HCT116 (cell line): ENCODE measurements around the gene HGF. TPM values are rescaled to one million over a fixed set of nuclear protein-coding genes. Genes with fewer than 3 reads are reported as not detected.

Experiments used
- ATAC-seq: fragments of 200-7000 bp; cut with Tn5 transposase; 2 replicates; pipeline ENCODE4 v1.9.1; 2020; ENCODE audit warnings: mild to moderate bottlenecking, moderate library complexity
- BruUV-seq: library from RNA; stranded (reverse); fragments of 400-500 nt; replicated peaks from 2 replicates; lab custom pipeline; 2021; lab: Mats Ljungman, UMichigan
- CTCF ChIA-PET: fragments of 300-600 bp; sonication (Branson Sonifier 250); formaldehyde crosslinking; loops from one replicate; lab custom pipeline; 2021; ENCODE audit warnings: antibody characterized with exemption; lab: Charles Lee
- POLR2A ChIA-PET: fragments of 300-600, 350-600 bp; sonication (Branson Sonifier 250); formaldehyde crosslinking; loops from one replicate; lab custom pipeline; 2021; ENCODE audit warnings: antibody characterized with exemption; lab: Charles Lee
- RAD21 ChIA-PET, 2 experiments: fragments of 300-600 bp; sonication (Branson Sonifier 250); formaldehyde crosslinking; loops; one replicate each; lab custom pipeline; 2023; ENCODE audit warnings: low total read pairs in 2 of 2; ENCODE audit not compliant: uncharacterized antibody in 2 of 2, unreplicated experiment in 2 of 2, low non-redundant PET in 1 of 2; lab: Charles Lee
- DNase-seq: peaks from one replicate; pipeline ENCODE4 v3.0.0-alpha.2; 2010; ENCODE audit warnings: low read depth, low spot score
- H2AFZ ChIP-seq: fragments of 200-600 bp; shearing (Covaris generic), sonication (generic); 2 replicates; pipeline ENCODE4 v1.6.1; 2017; ENCODE audit warnings: low read depth, mixed run types, mixed read lengths, antibody characterized with exemption, low read length; ENCODE audit not compliant: poor library complexity, severe bottlenecking
- H3K27ac ChIP-seq: 2 replicates; pipeline ENCODE4 v1.5.1; 2012; ENCODE audit warnings: low read depth, low read length
- H3K27me3 ChIP-seq: fragments of 200-600 bp; sonication (generic); 2 replicates; pipeline ENCODE4 v1.6.1; 2016; ENCODE audit warnings: mixed run types, low read length, mixed read lengths; ENCODE audit not compliant: insufficient read depth
- H3K36me3 ChIP-seq, 2 experiments: fragments of 200-500 bp in 1 of 2; fragments of 200-600 bp in 1 of 2; sonication (Bioruptor generic) in 1 of 2; sonication (generic) in 1 of 2; 2 replicates each; pipeline versions ENCODE4 v1.5.1 to v1.6.1; 2014 to 2016; ENCODE audit warnings: low read length in 2 of 2, inconsistent platforms in 1 of 2, mixed read lengths in 1 of 2, mixed run types in 1 of 2; ENCODE audit not compliant: insufficient read depth in 2 of 2, control insufficient read depth in 1 of 2
- H3K4me1 ChIP-seq, 2 experiments: fragments of 200-600 bp in 1 of 2; sonication (generic) in 1 of 2; 2 replicates each; pipeline versions ENCODE4 v1.5.1 to v1.6.1; 2012 to 2017; ENCODE audit warnings: low read length in 2 of 2, inconsistent platforms in 1 of 2, mild to moderate bottlenecking in 1 of 2, mixed read lengths in 1 of 2, mixed run types in 1 of 2, moderate library complexity in 1 of 2; ENCODE audit not compliant: insufficient read depth in 2 of 2, control insufficient read depth in 1 of 2
- H3K4me2 ChIP-seq: fragments of 200-600 bp; sonication (generic); 2 replicates; pipeline ENCODE4 v1.6.1; 2017; ENCODE audit warnings: mixed run types, low read length, mixed read lengths
- H3K4me3 ChIP-seq, 2 experiments: fragments of 200-600 bp in 1 of 2; sonication (generic) in 1 of 2; replicated peaks in 1 of 2; 2 replicates each; pipeline ENCODE4 v1.5.1; 2011 to 2016; ENCODE audit warnings: low read length in 2 of 2, control low read depth in 1 of 2, low read depth in 1 of 2, mild to moderate bottlenecking in 1 of 2, mixed read lengths in 1 of 2, mixed run types in 1 of 2
- H3K79me2 ChIP-seq: fragments of 200-600 bp; sonication (generic); 2 replicates; pipeline ENCODE4 v1.6.1; 2017; ENCODE audit warnings: mild to moderate bottlenecking, mixed run types, low read length, moderate library complexity, mixed read lengths; ENCODE audit not compliant: insufficient read depth
- H3K9ac ChIP-seq: fragments of 200-600 bp; sonication (generic); 2 replicates; pipeline ENCODE4 v1.6.1; 2016; ENCODE audit warnings: low read length, mixed read lengths
- H3K9me2 ChIP-seq: fragments of 200-600 bp; sonication (generic), shearing (Covaris generic); 2 replicates; pipeline ENCODE4 v1.6.1; 2017; ENCODE audit warnings: mixed run types, mild to moderate bottlenecking, moderate library complexity; ENCODE audit not compliant: insufficient read depth
- H3K9me3 ChIP-seq, 2 experiments: fragments of 200-500 bp in 1 of 2; fragments of 200-600 bp in 1 of 2; sonication (Bioruptor generic) in 1 of 2; sonication (generic) in 1 of 2; 2 replicates each; pipeline ENCODE4 v1.6.1; 2014 to 2017; ENCODE audit warnings: low read length in 2 of 2, mixed read lengths in 2 of 2, inconsistent platforms in 1 of 2, low read depth in 1 of 2, mild to moderate bottlenecking in 1 of 2, mixed run types in 1 of 2, moderate library complexity in 1 of 2; ENCODE audit not compliant: control insufficient read depth in 1 of 2, insufficient read depth in 1 of 2
- H4K20me1 ChIP-seq: fragments of 200-600 bp; sonication (generic), shearing (Covaris generic); 2 replicates; pipeline ENCODE4 v1.6.1; 2017; ENCODE audit warnings: mixed run types, mild to moderate bottlenecking, moderate library complexity; ENCODE audit not compliant: insufficient read depth
- ATF3 ChIP-seq: IDR thresholded peaks from 2 replicates; pipeline ENCODE4 v1.6.1; 2012
- CBX3 ChIP-seq: IDR thresholded peaks from 2 replicates; pipeline ENCODE4 v1.6.1; 2012; ENCODE audit warnings: low read depth
- CTCF ChIP-seq, 3 experiments: fragments of 200-600 bp in 1 of 3; sonication (generic) in 1 of 3; IDR thresholded peaks in 2 of 3; conservative IDR thresholded peaks in 1 of 3; 2 replicates each; pipeline ENCODE4 v1.5.1; 2012 to 2017; ENCODE audit warnings: low read depth in 2 of 3, low read length in 2 of 3, antibody characterized with exemption in 1 of 3, borderline replicate concordance in 1 of 3, control low read depth in 1 of 3, mild to moderate bottlenecking in 1 of 3, mixed read lengths in 1 of 3, mixed run types in 1 of 3, moderate library complexity in 1 of 3; ENCODE audit not compliant: insufficient read depth in 1 of 3
- FOSL1 ChIP-seq: IDR thresholded peaks from 2 replicates; pipeline ENCODE4 v1.6.1; 2012; ENCODE audit warnings: low read depth
- JUND ChIP-seq: IDR thresholded peaks from 2 replicates; pipeline ENCODE4 v1.6.1; 2012
- POLR2A ChIP-seq: IDR thresholded peaks from 2 replicates; pipeline ENCODE4 v1.7.0; 2011; ENCODE audit warnings: borderline replicate concordance; ENCODE audit not compliant: insufficient read depth, insufficient read length; ENCODE audit errors: extremely low read depth
- REST ChIP-seq: IDR thresholded peaks from 2 replicates; pipeline ENCODE4 v1.6.1; 2012; ENCODE audit warnings: low read depth
- SP1 ChIP-seq: IDR thresholded peaks from 2 replicates; pipeline ENCODE4 v1.6.1; 2012; ENCODE audit warnings: low read depth
- YY1 ChIP-seq: IDR thresholded peaks from 2 replicates; pipeline ENCODE4 v1.6.1; 2011; ENCODE audit warnings: low read length, low read depth, moderate library complexity, mild to moderate bottlenecking; ENCODE audit not compliant: insufficient replicate concordance; ENCODE audit errors: extremely low read depth
- ZFX ChIP-seq: fragments of 450-650 bp; IDR thresholded peaks from 2 replicates; pipeline ENCODE4 v1.6.1; 2017
- ZNF274 ChIP-seq: fragments of 200-500 bp; sonication (Bioruptor generic); IDR thresholded peaks from 2 replicates; pipeline ENCODE4 v1.6.1; 2014; ENCODE audit warnings: mild to moderate bottlenecking, low read depth, low read length, inconsistent platforms
- intact Hi-C: fragments of 100-400 bp; cut with micrococcal nuclease; formaldehyde crosslinking; loops from 2 replicates; pipeline ENCODE4 v1.10.0; 2022
- total RNA-seq: library from RNA; stranded (reverse); gene quantifications from one replicate; pipeline ENCODE4 v1.2.1, GENCODE V29; 2021; ENCODE audit not compliant: unreplicated experiment

Gene HGF
- total RNA-seq, 1 experiment from 2014 or later: 0.15 TPM

GRCh38 chr7:81676105-81676811 lies 93.6 kb downstream of the HGF start:
- BruUV-seq: no TSS peak
- no peak for ATAC-seq
- Histone ChIP-seq H4K20me1 (no peaks in the 10 kb centered on the region), H3K27ac (no peak overlapping the region), H3K9ac (no peak overlapping the region), H3K27me3 (no peaks in the 10 kb centered on the region)
- no peak for TF ChIP-seq YY1
- no peak for TF ChIP-seq JUND
- TF ChIP-seq FOSL1: no peak
- no peak for TF ChIP-seq ZNF274
- no peak for TF ChIP-seq REST
- no peak for TF ChIP-seq SP1
- no peak for TF ChIP-seq CTCF (IDR thresholded peaks at IDR 0.05 in 2 of 3, conservative IDR thresholded peaks at IDR 0.05 in 1 of 3; ENCODE audit: borderline replicate concordance in 1 of 3, insufficient read depth in 1 of 3, low read depth in 2 of 3, low read length in 2 of 3)
- no peak for TF ChIP-seq POLR2A
- no peak for TF ChIP-seq ATF3
- no peak for TF ChIP-seq CBX3
- no peak for TF ChIP-seq ZFX
- TF ChIP-seq, all 23 proteins: peak for 0
- Histone ChIP-seq H3K4me3 (no peak overlapping the region), H2AFZ (peak overlapping the region; percentile 83), H3K79me2 (no peaks in the 10 kb centered on the region), H3K4me2 (no peak overlapping the region), H3K9me2 (no peaks in the 10 kb centered on the region), H3K36me3 (no peaks in the 10 kb centered on the region), H3K4me1 (peaks cover 0 to 4% of the 10 kb centered on the region in 2 experiments; a peak in 1 of 4 replicates), H3K9me3 (no peaks in the 10 kb centered on the region)
- RAD21 ChIA-PET: no interaction called here
- no peak for DNase-seq
- CTCF ChIA-PET: no interaction called here
- POLR2A ChIA-PET: no interaction called here
- intact Hi-C loops: no loop called here
